Measurements from ENCODE around the gene APOBEC3A.
"Not testable (repeated sequence)": the region's sequence is repeated elsewhere in the genome, so short reads cannot be mapped to it uniquely, and the experiment has no call there.

APOBEC3A gene

DNA sequence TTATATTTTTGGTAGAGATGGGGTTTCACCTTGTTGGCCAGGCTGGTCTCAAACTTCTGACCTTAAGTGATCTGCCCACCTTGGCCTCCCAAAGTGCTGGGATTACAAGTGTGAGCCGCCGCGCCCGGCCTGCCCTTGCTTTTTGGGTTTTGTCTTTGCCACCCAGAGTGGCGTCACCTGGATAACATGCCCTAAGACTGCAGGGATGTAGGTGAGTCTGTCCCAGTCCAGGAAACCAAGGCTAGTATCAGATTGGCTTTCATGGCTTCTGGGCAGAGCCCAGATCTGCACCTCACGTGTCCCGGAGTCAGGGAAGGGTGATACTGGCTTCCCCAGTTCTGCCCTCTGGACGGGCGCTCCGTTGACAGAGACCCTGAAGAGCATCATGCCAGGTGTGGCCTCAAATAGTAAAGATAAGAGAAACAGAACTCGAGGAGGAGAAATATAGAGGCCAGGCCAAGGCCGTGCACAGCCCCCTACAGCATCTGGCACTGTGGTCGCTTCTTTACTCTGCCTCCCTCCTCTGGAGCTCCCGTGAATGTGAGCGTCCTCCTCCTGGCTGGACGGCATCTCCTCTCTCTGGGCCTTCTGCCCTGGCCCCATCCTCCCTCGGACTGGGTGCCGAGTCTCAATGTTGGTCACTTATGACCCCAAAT, 16.9 kb downstream of the APOBEC3A start:
- Histone ChIP-seq H3K4me1 (ENCODE audit: control insufficient read depth in 1 of 2, insufficient read depth in 2 of 2, low read length in 2 of 2) (peaks cover 4 to 5% of the 10 kb centered on the region in 2 donors), H3K27ac (ENCODE audit: low read depth, low read length) (no peak overlapping the region), H3K27me3 (ENCODE audit: control insufficient read depth in 1 of 2, insufficient read depth in 2 of 2, low read length in 2 of 2) (no peaks in the 10 kb centered on the region), H3K9me3 (ENCODE audit: control insufficient read depth in 1 of 2, low read length in 2 of 2) (no peaks in the 10 kb centered on the region), H3K4me3 (ENCODE audit: low read depth in 1 of 2, low read length in 2 of 2) (no peak overlapping the region), H3K9ac (ENCODE audit: low read depth in 1 of 2, low read length in 2 of 2) (no peak overlapping the region), H3K36me3 (ENCODE audit: control insufficient read depth in 1 of 2, insufficient read depth in 2 of 2, low read length in 2 of 2) (no peaks in the 10 kb centered on the region)

DNA sequence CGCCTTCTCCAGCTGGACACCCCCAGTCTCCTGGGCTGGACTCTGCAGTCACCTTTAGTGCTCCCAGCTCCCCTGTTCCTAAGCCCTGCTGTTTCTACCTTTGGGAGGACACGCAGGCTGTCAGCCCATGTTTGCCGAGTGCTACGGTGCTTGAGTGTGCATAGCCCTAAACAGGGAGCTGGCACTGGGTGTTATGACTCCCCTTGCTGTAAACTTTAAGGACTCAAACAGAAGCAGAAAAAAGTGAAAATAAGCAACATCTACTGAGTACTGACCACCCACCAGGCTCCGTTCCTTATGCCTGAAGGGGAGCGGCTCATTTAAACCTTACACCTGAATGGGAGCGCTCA, 17.4 kb downstream of the APOBEC3A start:
- Histone ChIP-seq H3K27ac (ENCODE audit: low read depth, low read length) (no peak overlapping the region), H3K4me1 (ENCODE audit: control insufficient read depth in 1 of 2, insufficient read depth in 2 of 2, low read length in 2 of 2) (peaks cover 4 to 5% of the 10 kb centered on the region in 2 donors), H3K4me3 (ENCODE audit: low read depth in 1 of 2, low read length in 2 of 2) (no peak overlapping the region), H3K27me3 (ENCODE audit: control insufficient read depth in 1 of 2, insufficient read depth in 2 of 2, low read length in 2 of 2) (no peaks in the 10 kb centered on the region), H3K9ac (ENCODE audit: low read depth in 1 of 2, low read length in 2 of 2) (no peak overlapping the region), H3K9me3 (ENCODE audit: control insufficient read depth in 1 of 2, low read length in 2 of 2) (no peaks in the 10 kb centered on the region), H3K36me3 (ENCODE audit: control insufficient read depth in 1 of 2, insufficient read depth in 2 of 2, low read length in 2 of 2) (no peaks in the 10 kb centered on the region)

- H3K27me3 ChIP-seq (ENCODE audit: control insufficient read depth in 1 of 2, insufficient read depth in 2 of 2, low read length in 2 of 2); H3K9ac ChIP-seq (ENCODE audit: low read depth in 1 of 2, low read length in 2 of 2): not testable (repeated sequence)
Measured at GRCh38 chr22:38977289-38977688, 19.9 kb downstream of the APOBEC3A start.

GRCh38 chr22:38980587-38980986, 23.2 kb downstream of the APOBEC3A start:
- not testable (repeated sequence) for H3K9ac ChIP-seq (ENCODE audit: low read depth in 1 of 2, low read length in 2 of 2)

More at GRCh38 chr22:38977289-38977688, 19.9 kb downstream of the APOBEC3A start:
- H3K36me3 ChIP-seq (ENCODE audit: control insufficient read depth in 1 of 2, insufficient read depth in 2 of 2, low read length in 2 of 2); H3K27ac ChIP-seq (ENCODE audit: low read depth, low read length); H3K4me3 ChIP-seq (ENCODE audit: low read depth in 1 of 2, low read length in 2 of 2); H3K9me3 ChIP-seq (ENCODE audit: control insufficient read depth in 1 of 2, low read length in 2 of 2): not testable (repeated sequence)
- peaks cover 12 to 15% of the 10 kb centered on the region in 2 donors for H3K4me1 ChIP-seq (ENCODE audit: control insufficient read depth in 1 of 2, insufficient read depth in 2 of 2, low read length in 2 of 2)

DNA sequence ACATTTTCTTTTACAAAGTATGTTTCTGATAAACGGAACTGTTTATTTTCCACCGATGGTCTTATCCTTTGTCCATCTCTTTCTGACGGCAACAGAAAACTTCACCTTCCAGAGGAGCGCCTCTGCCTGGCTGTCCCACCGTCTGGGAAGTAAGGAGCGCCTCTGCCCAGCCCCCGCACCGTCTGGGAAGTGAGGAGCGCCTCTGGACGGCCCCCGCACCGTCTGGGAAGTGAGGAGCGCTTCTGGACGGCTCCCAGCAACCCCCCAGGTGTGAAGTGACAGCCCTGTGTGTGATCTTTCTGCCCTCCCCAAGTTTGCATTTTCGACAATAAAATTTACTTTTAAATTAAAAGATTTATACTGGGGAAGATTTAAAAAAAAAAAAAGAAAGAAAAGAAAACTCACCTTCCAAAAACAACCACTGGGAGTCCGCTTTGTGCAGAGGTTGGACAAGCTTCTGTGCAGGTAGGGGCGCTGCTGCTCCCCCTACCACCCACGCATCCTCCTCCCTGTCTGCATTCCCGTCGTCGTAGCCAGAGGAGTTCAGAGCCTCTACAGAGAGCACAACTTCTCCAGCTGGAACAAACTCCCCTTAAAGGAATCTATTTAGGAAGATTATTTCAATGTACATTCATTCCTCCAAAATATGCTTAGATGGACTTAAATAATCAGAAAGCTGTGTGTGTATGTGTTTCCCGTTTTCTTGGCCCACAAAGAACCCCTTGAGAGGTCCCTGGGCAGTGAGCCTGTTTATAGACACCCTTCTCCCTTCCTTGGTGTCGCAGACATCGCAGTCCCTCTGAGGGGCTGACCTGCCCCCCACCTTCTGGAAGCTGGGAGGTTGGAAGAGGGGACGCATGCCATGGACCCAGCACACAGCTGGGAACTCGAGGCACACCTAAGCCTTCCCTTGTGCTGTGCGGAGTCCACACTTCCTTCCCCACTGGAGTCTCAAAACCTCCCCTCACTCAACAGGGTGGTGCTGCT, 23.9 kb downstream of the APOBEC3A start:
- Histone ChIP-seq H3K4me3 (ENCODE audit: low read depth in 1 of 2, low read length in 2 of 2) (peak overlapping the region; percentile 60 to 61), H3K9ac (ENCODE audit: low read depth in 1 of 2, low read length in 2 of 2) (peak overlapping the region; percentile 43 to 48), H3K9me3 (ENCODE audit: control insufficient read depth in 1 of 2, low read length in 2 of 2) (no peaks in the 10 kb centered on the region), H3K27ac (ENCODE audit: low read depth, low read length) (peak overlapping the region; percentile 36), H3K27me3 (ENCODE audit: control insufficient read depth in 1 of 2, insufficient read depth in 2 of 2, low read length in 2 of 2) (no peaks in the 10 kb centered on the region), H3K36me3 (ENCODE audit: control insufficient read depth in 1 of 2, insufficient read depth in 2 of 2, low read length in 2 of 2) (no peaks in the 10 kb centered on the region), H3K4me1 (ENCODE audit: control insufficient read depth in 1 of 2, insufficient read depth in 2 of 2, low read length in 2 of 2) (peaks cover 11 to 28% of the 10 kb centered on the region in 2 donors)

More at GRCh38 chr22:38980587-38980986, 23.2 kb downstream of the APOBEC3A start:
- H3K4me3 ChIP-seq (ENCODE audit: low read depth in 1 of 2, low read length in 2 of 2); H3K36me3 ChIP-seq (ENCODE audit: control insufficient read depth in 1 of 2, insufficient read depth in 2 of 2, low read length in 2 of 2); H3K9me3 ChIP-seq (ENCODE audit: control insufficient read depth in 1 of 2, low read length in 2 of 2); H3K27me3 ChIP-seq (ENCODE audit: control insufficient read depth in 1 of 2, insufficient read depth in 2 of 2, low read length in 2 of 2); H3K27ac ChIP-seq (ENCODE audit: low read depth, low read length): not testable (repeated sequence)
- peaks cover 11 to 28% of the 10 kb centered on the region in 2 donors for H3K4me1 ChIP-seq (ENCODE audit: control insufficient read depth in 1 of 2, insufficient read depth in 2 of 2, low read length in 2 of 2)

GRCh38 chr22:38981992-38982927, 24.9 kb downstream of the APOBEC3A start, which contains the start of gene APOBEC3B:
Gene APOBEC3B, plus strand, starts transcription at chr22:38982347. Its CDS starts 107 bp downstream, at chr22:38982454.
- Histone ChIP-seq H3K9me3 (ENCODE audit: control insufficient read depth in 1 of 2, low read length in 2 of 2) (no peaks in the 10 kb centered on the region), H3K4me3 (ENCODE audit: low read depth in 1 of 2, low read length in 2 of 2) (peak within 1 kb of the TSS; percentile 60 to 61), H3K36me3 (ENCODE audit: control insufficient read depth in 1 of 2, insufficient read depth in 2 of 2, low read length in 2 of 2) (no peaks in the 10 kb centered on the region), H3K9ac (ENCODE audit: low read depth in 1 of 2, low read length in 2 of 2) (peak within 1 kb of the TSS; percentile 43 to 48), H3K4me1 (ENCODE audit: control insufficient read depth in 1 of 2, insufficient read depth in 2 of 2, low read length in 2 of 2) (peaks cover 11 to 28% of the 10 kb centered on the region in 2 donors), H3K27me3 (ENCODE audit: control insufficient read depth in 1 of 2, insufficient read depth in 2 of 2, low read length in 2 of 2) (no peaks in the 10 kb centered on the region), H3K27ac (ENCODE audit: low read depth, low read length) (peak within 1 kb of the TSS; percentile 43)

DNA sequence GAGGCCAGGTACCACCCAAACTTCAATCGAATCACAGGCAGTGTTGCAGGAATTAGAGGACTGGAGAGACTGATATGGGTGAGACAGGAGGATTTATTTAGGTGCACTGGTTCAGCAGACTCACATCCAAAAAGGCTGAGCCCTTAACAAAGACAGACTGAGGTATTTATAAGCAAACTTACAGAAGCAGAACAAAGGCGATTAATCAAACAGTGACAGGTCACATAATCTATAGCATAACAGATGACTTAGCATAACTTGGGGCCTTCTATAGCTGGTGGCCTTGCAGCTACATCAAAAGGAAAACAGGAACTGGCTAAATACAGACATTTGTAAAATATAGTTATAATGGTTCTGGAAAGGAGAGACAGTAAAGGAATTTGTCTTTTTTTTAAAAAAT, 26.8 kb downstream of the APOBEC3A start:
- no peaks in the 10 kb centered on the region for H3K36me3 ChIP-seq (ENCODE audit: control insufficient read depth in 1 of 2, insufficient read depth in 2 of 2, low read length in 2 of 2)
- no peak overlapping the region for H3K27ac ChIP-seq (ENCODE audit: low read depth, low read length)
- peaks cover 11 to 28% of the 10 kb centered on the region in 2 donors for H3K4me1 ChIP-seq (ENCODE audit: control insufficient read depth in 1 of 2, insufficient read depth in 2 of 2, low read length in 2 of 2)
- no peak overlapping the region for H3K9ac ChIP-seq (ENCODE audit: low read depth in 1 of 2, low read length in 2 of 2)
- no peaks in the 10 kb centered on the region for H3K9me3 ChIP-seq (ENCODE audit: control insufficient read depth in 1 of 2, low read length in 2 of 2)
- H3K4me3 ChIP-seq (ENCODE audit: low read depth in 1 of 2, low read length in 2 of 2): no peak overlapping the region
- no peaks in the 10 kb centered on the region for H3K27me3 ChIP-seq (ENCODE audit: control insufficient read depth in 1 of 2, insufficient read depth in 2 of 2, low read length in 2 of 2)

DNA sequence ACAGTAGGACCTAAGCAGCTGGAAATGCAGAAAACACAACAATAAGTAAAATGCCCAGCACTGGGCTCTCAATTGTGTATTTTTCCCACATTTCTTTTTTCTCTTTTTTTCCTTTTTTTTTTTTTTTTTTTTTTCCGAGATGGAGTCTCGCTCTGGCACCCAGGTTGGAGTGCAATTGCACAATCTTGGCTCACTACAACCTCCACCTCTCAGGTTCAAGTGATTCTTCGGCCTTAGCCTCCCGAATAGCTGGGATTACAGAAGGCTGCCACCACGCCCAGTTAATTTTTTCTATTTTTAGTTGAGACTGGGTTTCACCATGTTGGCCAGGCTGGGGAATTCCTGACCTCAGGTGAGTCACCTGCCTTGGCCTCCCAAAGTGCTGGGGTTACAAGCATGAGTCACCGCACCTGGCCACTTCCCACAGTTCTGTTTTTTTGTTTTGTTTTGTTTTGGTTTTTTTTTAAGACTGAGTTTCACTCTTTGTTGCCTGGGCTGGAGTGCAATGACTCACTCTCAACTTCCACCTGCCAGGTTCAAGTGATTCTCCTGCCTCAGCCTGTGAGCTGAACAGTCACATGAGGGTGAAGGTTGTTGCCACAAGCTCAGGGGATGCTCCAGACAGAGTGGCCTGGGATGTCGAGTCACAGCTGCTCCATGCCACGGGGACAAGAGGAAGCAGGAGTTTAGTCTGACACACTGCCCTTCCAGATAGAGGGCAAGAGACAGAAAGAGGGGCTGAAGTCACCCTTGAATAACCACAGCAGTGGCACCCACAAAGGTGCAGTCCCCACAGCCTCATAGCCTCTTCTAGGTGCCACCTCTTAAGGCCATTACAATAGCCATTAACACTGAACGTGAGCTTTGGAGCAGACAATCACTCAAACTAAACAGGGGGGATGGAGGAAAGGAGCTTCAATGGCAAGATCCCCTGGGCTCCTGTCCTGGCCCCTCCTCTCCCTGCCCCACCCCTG, 27.7 kb downstream of the APOBEC3A start:
- H3K9ac ChIP-seq (ENCODE audit: low read depth in 1 of 2, low read length in 2 of 2): not testable (repeated sequence)

DNA sequence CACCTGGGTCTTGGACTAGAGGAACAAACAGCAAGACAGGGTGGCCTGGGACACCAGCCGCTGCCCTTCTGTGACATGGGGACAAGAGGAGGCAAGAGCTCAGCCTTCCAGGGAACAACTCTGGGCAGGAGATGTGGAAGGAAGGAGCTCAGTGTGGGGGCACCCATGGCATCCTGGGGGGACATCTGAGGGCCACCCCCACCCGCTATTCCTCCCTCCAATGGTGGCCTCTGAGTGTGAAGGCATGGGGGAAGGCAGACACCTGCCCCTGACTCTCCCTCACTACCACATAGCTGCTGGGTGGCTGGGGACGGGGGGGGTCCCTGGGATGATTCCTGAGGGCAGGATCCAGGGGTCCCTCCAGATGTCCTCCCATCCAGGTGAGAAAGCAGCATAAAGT, 29.2 kb downstream of the APOBEC3A start:
- no peaks in the 10 kb centered on the region for H3K36me3 ChIP-seq (ENCODE audit: control insufficient read depth in 1 of 2, insufficient read depth in 2 of 2, low read length in 2 of 2)
- no peak overlapping the region for H3K27ac ChIP-seq (ENCODE audit: low read depth, low read length)
- H3K4me1 ChIP-seq (ENCODE audit: control insufficient read depth in 1 of 2, insufficient read depth in 2 of 2, low read length in 2 of 2): peaks cover 7 to 20% of the 10 kb centered on the region in 2 donors
- H3K4me3 ChIP-seq (ENCODE audit: low read depth in 1 of 2, low read length in 2 of 2): no peak overlapping the region
- H3K9ac ChIP-seq (ENCODE audit: low read depth in 1 of 2, low read length in 2 of 2): no peak overlapping the region
- no peaks in the 10 kb centered on the region for H3K27me3 ChIP-seq (ENCODE audit: control insufficient read depth in 1 of 2, insufficient read depth in 2 of 2, low read length in 2 of 2)
- H3K9me3 ChIP-seq (ENCODE audit: control insufficient read depth in 1 of 2, low read length in 2 of 2): no peaks in the 10 kb centered on the region

More for the DNA sequence above, 27.7 kb downstream of the APOBEC3A start:
- not testable (repeated sequence) for H3K27ac ChIP-seq (ENCODE audit: low read depth, low read length); H3K9me3 ChIP-seq (ENCODE audit: control insufficient read depth in 1 of 2, low read length in 2 of 2); H3K27me3 ChIP-seq (ENCODE audit: control insufficient read depth in 1 of 2, insufficient read depth in 2 of 2, low read length in 2 of 2); H3K36me3 ChIP-seq (ENCODE audit: control insufficient read depth in 1 of 2, insufficient read depth in 2 of 2, low read length in 2 of 2); H3K4me3 ChIP-seq (ENCODE audit: low read depth in 1 of 2, low read length in 2 of 2)
- peaks cover 11 to 28% of the 10 kb centered on the region in 2 donors for H3K4me1 ChIP-seq (ENCODE audit: control insufficient read depth in 1 of 2, insufficient read depth in 2 of 2, low read length in 2 of 2)

Measured in duodenal mucosa (tissue), 2 donors.